Stimulated activated naive CD8-positive, alpha-beta T cell treated with anti-CD3 and anti-CD28 coated beads, Interleukin-15, Interleukin-2, amounts not matched to agents 100 ng/mL and 50 ng/mL, for 24 hours (primary cell): ENCODE measurements around the gene VAMP8.
A peak's percentile ranks its signal among the peaks of the same experiment; 100 is the strongest.
"Not testable (repeated sequence)": the region's sequence is repeated elsewhere in the genome, so short reads cannot be mapped to it uniquely, and the experiment has no call there.

Source experiments
- H3K27ac Mint-ChIP-seq: one replicate; pipeline ENCODE4 v1.8.0; 2021; ENCODE audit warnings: mild to moderate bottlenecking, mixed read lengths
- H3K27me3 Mint-ChIP-seq: one replicate; pipeline ENCODE4 v1.8.0; 2021; ENCODE audit warnings: mixed read lengths
- H3K36me3 Mint-ChIP-seq: one replicate; pipeline ENCODE4 v1.8.0; 2021; ENCODE audit warnings: low read depth, mixed read lengths
- H3K4me1 Mint-ChIP-seq: one replicate; pipeline ENCODE4 v1.8.0; 2021; ENCODE audit warnings: low read depth, mixed read lengths
- H3K4me3 Mint-ChIP-seq: one replicate; pipeline ENCODE4 v1.8.0; 2021; ENCODE audit warnings: mild to moderate bottlenecking, mixed read lengths
- H3K9me3 Mint-ChIP-seq: one replicate; pipeline ENCODE4 v1.8.0; 2021; ENCODE audit warnings: mixed read lengths

Gene VAMP8

GRCh38 chr2:85583667-85584353 lies 6.4 kb downstream of the VAMP8 start:
- peak overlapping the region; percentile 81 for H3K4me3 Mint-ChIP-seq
- H3K27ac Mint-ChIP-seq: peak overlapping the region; percentile 83
- H3K4me1 Mint-ChIP-seq: peaks cover 60% of the 10 kb centered on the region
- H3K27me3 Mint-ChIP-seq: no peaks in the 10 kb centered on the region
- H3K9me3 Mint-ChIP-seq: no peaks in the 10 kb centered on the region
- H3K36me3 Mint-ChIP-seq: peaks cover 21% of the 10 kb centered on the region

DNA sequence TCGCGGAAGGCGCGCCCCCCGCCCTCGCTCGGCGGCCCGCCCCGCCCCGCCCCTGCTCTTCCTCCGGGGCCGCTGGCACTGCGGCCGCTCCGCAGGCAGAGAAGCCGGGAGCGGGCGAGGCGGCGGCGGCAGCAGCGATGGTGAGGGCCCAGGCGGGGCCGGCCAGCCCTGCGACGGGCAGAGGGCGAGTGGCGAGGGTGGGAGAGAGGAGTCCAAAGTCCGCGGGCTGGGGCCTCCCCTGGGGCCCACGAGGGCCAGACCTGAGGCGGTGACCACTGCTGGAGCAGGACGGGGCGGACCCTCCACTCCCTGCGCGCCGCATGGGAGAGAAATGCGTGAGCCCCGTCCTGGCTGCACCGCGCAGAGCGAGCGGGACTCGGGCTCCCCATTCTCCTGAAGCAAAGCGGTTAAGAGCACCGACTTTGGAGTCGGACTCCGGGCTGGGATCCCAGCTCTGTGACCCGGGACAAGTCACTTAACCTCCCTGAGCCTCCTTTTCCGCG lies 7.0 kb downstream of the VAMP8 start, which contains the start of gene VAMP5:
Gene VAMP5, plus strand, starts transcription at position 78 of the 503 bp plus-strand sequence. Its CDS starts 60 bp downstream, at position 138.
- H3K4me1 Mint-ChIP-seq: peaks cover 54% of the 10 kb centered on the region
- peak within 1 kb of the TSS; percentile 81 for H3K4me3 Mint-ChIP-seq
- peak within 1 kb of the TSS; percentile 83 for H3K27ac Mint-ChIP-seq
- no peaks in the 10 kb centered on the region for H3K27me3 Mint-ChIP-seq
- peaks cover 21% of the 10 kb centered on the region for H3K36me3 Mint-ChIP-seq
- no peaks in the 10 kb centered on the region for H3K9me3 Mint-ChIP-seq

- H3K4me3 Mint-ChIP-seq: peak overlapping the region; percentile 81
- no peaks in the 10 kb centered on the region for H3K27me3 Mint-ChIP-seq
- peaks cover 21% of the 10 kb centered on the region for H3K36me3 Mint-ChIP-seq
- peaks cover 49% of the 10 kb centered on the region for H3K4me1 Mint-ChIP-seq
- H3K27ac Mint-ChIP-seq: peak overlapping the region; percentile 81
- no peaks in the 10 kb centered on the region for H3K9me3 Mint-ChIP-seq
Observed at GRCh38 chr2:85584857-85585780, 7.7 kb downstream of the VAMP8 start.

DNA sequence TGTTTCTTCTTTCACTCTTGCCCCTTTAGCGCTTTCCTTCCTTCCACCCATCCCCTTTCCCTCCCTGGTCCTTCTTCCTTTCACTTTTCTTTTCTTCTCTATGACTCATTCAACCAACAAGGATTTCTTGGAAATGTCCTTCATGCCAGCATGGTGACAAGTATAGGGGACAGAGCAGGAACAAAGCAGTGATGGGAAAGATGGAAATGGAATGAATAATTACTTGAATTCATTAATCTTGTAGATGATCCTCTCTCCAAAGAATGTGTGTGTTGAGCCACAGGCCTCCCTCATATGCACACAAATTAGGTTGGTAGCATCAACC lies 8.4 kb downstream of the VAMP8 start:
- H3K27me3 Mint-ChIP-seq: no peaks in the 10 kb centered on the region
- H3K36me3 Mint-ChIP-seq: peaks cover 18% of the 10 kb centered on the region
- H3K9me3 Mint-ChIP-seq: no peaks in the 10 kb centered on the region
- peak overlapping the region; percentile 81 for H3K27ac Mint-ChIP-seq
- peaks cover 45% of the 10 kb centered on the region for H3K4me1 Mint-ChIP-seq
- H3K4me3 Mint-ChIP-seq: peak overlapping the region; percentile 81

DNA sequence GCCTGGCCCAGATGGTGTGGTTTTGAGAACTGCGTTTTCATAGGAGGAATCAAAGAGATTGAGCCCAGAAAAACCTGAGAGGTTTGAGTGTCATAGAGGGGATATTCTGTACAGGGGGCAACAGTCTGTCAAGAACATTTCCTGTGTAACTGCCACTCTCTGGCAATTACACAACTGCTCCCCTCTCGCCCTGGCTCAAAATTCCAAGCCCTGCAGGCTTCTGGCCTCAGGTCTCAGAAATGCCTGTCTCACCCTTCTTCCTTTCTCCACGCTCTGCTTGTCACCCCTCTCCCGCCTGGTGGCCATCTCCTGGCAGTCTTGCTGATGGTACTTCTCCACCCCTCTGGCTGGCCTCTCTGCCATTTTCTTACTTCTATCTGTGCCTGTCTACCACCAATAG lies 10.8 kb downstream of the VAMP8 start:
- H3K27me3 Mint-ChIP-seq: no peaks in the 10 kb centered on the region
- no peaks in the 10 kb centered on the region for H3K36me3 Mint-ChIP-seq
- peaks cover 34% of the 10 kb centered on the region for H3K4me1 Mint-ChIP-seq
- H3K9me3 Mint-ChIP-seq: no peaks in the 10 kb centered on the region
- no peak overlapping the region for H3K4me3 Mint-ChIP-seq
- peak overlapping the region; percentile 12 for H3K27ac Mint-ChIP-seq

GRCh38 chr2:85588645-85589044 lies 11.3 kb downstream of the VAMP8 start:
- Mint-ChIP-seq H3K27me3 (no peaks in the 10 kb centered on the region), H3K4me3 (no peak overlapping the region), H3K4me1 (peaks cover 30% of the 10 kb centered on the region), H3K27ac (peak overlapping the region; percentile 12), H3K9me3 (no peaks in the 10 kb centered on the region), H3K36me3 (no peaks in the 10 kb centered on the region)

DNA sequence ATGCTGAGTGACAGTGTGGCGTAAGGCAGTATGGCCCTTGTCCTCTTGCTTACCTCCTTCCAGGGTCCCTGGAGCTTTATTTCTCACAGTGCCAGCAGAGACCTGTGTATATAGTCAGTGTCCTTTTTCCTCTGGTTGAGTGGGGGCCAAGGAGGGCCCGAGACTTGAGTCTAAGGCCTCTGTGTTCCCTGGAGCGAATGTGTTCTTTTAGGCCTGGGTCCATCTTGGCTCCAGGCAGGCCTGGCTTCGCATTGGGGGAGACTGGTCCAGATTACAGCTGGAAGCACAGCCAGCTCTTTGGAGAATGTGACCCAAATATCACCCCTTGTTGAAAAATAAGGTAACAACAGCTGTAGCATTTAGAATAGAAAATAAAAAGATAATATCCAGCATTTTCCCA lies 11.8 kb downstream of the VAMP8 start:
- no peak overlapping the region for H3K27ac Mint-ChIP-seq
- H3K4me1 Mint-ChIP-seq: peaks cover 28% of the 10 kb centered on the region
- H3K4me3 Mint-ChIP-seq: no peak overlapping the region

DNA sequence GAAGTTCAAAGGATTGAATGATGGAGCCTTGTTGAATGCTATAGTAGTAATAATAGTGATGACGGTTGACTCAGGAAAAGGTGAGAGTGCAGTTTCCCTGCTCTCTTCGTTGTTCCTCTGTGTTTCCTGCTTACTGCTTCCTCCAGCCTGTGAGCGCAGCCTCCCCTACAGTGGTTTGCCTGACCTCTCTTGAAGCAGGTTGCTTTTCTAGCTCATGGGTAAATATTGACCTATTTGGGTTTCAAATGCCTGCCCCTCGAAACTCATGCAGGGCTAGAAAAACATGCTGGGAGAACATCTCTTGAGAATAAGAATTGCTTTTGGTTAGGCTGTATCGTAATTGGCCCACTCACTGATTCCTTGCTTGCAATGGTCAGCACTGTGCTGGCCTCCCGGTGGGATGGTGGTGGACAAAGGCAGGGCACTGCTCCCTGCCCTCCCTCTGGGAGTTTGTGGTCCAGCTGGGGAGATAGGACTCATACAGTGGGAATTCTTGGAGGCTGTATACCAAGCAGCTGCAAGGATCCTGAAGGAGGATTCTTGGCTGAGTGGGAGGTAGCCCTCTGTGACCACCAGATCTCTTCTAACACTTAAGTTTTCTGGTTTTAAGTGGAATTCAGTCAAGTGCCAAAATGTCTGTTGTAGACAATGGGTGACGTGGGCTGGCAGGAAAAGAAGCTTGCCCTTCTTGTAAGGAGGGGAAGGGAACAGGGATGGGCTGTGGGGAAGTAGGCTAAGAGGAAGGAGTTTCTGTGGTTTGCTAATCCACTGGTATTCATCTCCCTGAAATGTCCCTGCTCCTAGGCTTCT lies 12.8 kb downstream of the VAMP8 start:
- Mint-ChIP-seq H3K27ac (peak overlapping the region; percentile 33), H3K4me1 (peaks cover 28% of the 10 kb centered on the region), H3K27me3 (no peaks in the 10 kb centered on the region), H3K36me3 (no peaks in the 10 kb centered on the region), H3K9me3 (no peaks in the 10 kb centered on the region), H3K4me3 (no peak overlapping the region)

More for the DNA sequence above, 11.8 kb downstream of the VAMP8 start:
- no peaks in the 10 kb centered on the region for H3K9me3 Mint-ChIP-seq
- no peaks in the 10 kb centered on the region for H3K27me3 Mint-ChIP-seq
- H3K36me3 Mint-ChIP-seq: no peaks in the 10 kb centered on the region

- no peaks in the 10 kb centered on the region for H3K9me3 Mint-ChIP-seq
- H3K27ac Mint-ChIP-seq: no peak overlapping the region
- no peaks in the 10 kb centered on the region for H3K36me3 Mint-ChIP-seq
- no peak overlapping the region for H3K4me3 Mint-ChIP-seq
- peaks cover 21% of the 10 kb centered on the region for H3K4me1 Mint-ChIP-seq
- H3K27me3 Mint-ChIP-seq: no peaks in the 10 kb centered on the region
Observed at GRCh38 chr2:85590950-85591349, 13.6 kb downstream of the VAMP8 start.

DNA sequence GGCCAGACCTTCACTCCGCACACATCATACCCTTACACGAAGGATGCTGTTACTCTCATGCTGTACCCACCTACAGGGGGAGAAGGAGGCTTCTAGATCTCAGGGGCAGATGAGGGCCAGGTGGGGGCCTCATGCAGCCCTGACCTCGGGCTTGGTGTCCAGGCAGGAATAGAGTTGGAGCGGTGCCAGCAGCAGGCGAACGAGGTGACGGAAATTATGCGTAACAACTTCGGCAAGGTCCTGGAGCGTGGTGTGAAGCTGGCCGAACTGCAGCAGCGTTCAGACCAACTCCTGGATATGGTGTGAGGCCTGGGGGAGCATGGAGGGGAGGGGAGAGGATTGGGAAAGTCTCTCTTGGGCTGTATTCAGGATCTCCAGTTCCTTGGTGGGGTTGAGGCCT lies 14.2 kb downstream of the VAMP8 start:
- Mint-ChIP-seq H3K9me3 (no peaks in the 10 kb centered on the region), H3K27me3 (no peaks in the 10 kb centered on the region), H3K36me3 (no peaks in the 10 kb centered on the region), H3K27ac (no peak overlapping the region), H3K4me1 (peaks cover 23% of the 10 kb centered on the region), H3K4me3 (no peak overlapping the region)

- H3K4me3 Mint-ChIP-seq, H3K9me3 Mint-ChIP-seq, H3K27me3 Mint-ChIP-seq, H3K36me3 Mint-ChIP-seq, H3K27ac Mint-ChIP-seq: not testable (repeated sequence)
- peaks cover 29% of the 10 kb centered on the region for H3K4me1 Mint-ChIP-seq
Observed at GRCh38 chr2:85592299-85592698, 14.9 kb downstream of the VAMP8 start.

GRCh38 chr2:85593023-85593422 lies 15.6 kb downstream of the VAMP8 start:
- H3K4me1 Mint-ChIP-seq: peaks cover 27% of the 10 kb centered on the region
- no peak overlapping the region for H3K27ac Mint-ChIP-seq
- no peaks in the 10 kb centered on the region for H3K9me3 Mint-ChIP-seq
- no peaks in the 10 kb centered on the region for H3K27me3 Mint-ChIP-seq
- no peak overlapping the region for H3K4me3 Mint-ChIP-seq
- no peaks in the 10 kb centered on the region for H3K36me3 Mint-ChIP-seq

DNA sequence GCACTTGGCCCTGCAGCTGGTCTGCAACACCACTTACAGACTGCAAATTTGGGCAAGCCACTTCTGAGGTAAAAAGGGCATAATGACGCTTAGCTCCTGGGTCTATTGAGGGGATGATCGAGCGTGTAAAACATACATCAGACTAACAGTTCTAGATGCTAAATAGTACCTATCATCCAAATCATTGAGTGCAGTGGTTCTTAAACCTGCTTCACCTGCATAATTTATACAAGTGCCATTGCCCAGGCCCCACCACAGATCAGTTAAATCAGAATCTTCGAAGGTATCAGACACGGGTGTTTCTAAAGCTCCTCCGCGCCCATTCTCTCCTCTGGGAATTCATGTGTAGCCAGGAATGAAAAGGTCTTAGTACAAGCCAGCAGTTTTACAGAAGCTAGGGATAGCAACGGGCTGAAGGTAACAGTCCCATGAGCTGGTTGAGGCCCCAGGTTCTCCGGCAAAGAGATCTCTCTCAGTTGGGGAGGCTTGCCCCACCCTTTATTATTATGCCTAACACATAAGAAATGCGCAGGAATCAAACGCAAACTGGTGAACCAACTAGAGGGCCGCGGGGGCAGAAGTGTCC lies 17.4 kb downstream of the VAMP8 start:
- Mint-ChIP-seq H3K27me3 (no peaks in the 10 kb centered on the region), H3K4me1 (peaks cover 37% of the 10 kb centered on the region), H3K4me3 (peak overlapping the region; percentile 90), H3K27ac (peak overlapping the region; percentile 92), H3K9me3 (no peaks in the 10 kb centered on the region), H3K36me3 (no peaks in the 10 kb centered on the region)

GRCh38 chr2:85595301-85596025 lies 18.1 kb downstream of the VAMP8 start, which contains the start of gene RNF181:
RNF181 (plus strand) TSS chr2:85595745; CDS start chr2:85595764, 19 bp downstream.
- Mint-ChIP-seq H3K36me3 (no peaks in the 10 kb centered on the region), H3K27ac (peak within 1 kb of the TSS; percentile 92), H3K4me3 (peak within 1 kb of the TSS; percentile 90), H3K27me3 (no peaks in the 10 kb centered on the region), H3K4me1 (peaks cover 38% of the 10 kb centered on the region), H3K9me3 (no peaks in the 10 kb centered on the region)
